GM21717 (cell line): ENCODE measurements around the gene EMP2.

ENCODE experiments used
- ATAC-seq: cut with Tn5 transposase; IDR thresholded peaks from one replicate; pipeline ENCODE4 v1.9.1; 2021; ENCODE audit warnings: mild to moderate bottlenecking, moderate library complexity; ENCODE audit not compliant: unreplicated experiment

Gene EMP2

GRCh38 chr16:10610499-10611184 is 30.2 kb upstream of the EMP2 start:
- no peak for ATAC-seq

- ATAC-seq: no peak
Observed at GRCh38 chr16:10609402-10609774, 29.0 kb upstream of the EMP2 start.

- ATAC-seq: no peak
Observed at GRCh38 chr16:10608687-10609401, 28.4 kb upstream of the EMP2 start.

GRCh38 chr16:10607157-10607556 is 26.8 kb upstream of the EMP2 start:
- no peak for ATAC-seq

- ATAC-seq: no peak
Observed at GRCh38 chr16:10606607-10607006, 26.2 kb upstream of the EMP2 start.

- ATAC-seq: no peak
Observed at GRCh38 chr16:10605636-10606035, 25.2 kb upstream of the EMP2 start.

GRCh38 chr16:10601444-10602408 is 21.3 kb upstream of the EMP2 start:
- ATAC-seq: no peak

GRCh38 chr16:10600782-10601443 is 20.5 kb upstream of the EMP2 start:
- no peak for ATAC-seq

GRCh38 chr16:10599626-10600025 is 19.2 kb upstream of the EMP2 start:
- no peak for ATAC-seq

- no peak for ATAC-seq
Observed at GRCh38 chr16:10598157-10598556, 17.8 kb upstream of the EMP2 start.

- ATAC-seq: no peak
Observed at GRCh38 chr16:10597187-10597601, 16.8 kb upstream of the EMP2 start.

GRCh38 chr16:10594312-10594950 is 14.0 kb upstream of the EMP2 start:
- ATAC-seq: no peak

GRCh38 chr16:10592611-10593010 is 12.2 kb upstream of the EMP2 start:
- ATAC-seq: no peak

- no peak for ATAC-seq
Observed at GRCh38 chr16:10590342-10590741, 9.9 kb upstream of the EMP2 start.

GRCh38 chr16:10589109-10589508 is 8.7 kb upstream of the EMP2 start:
- ATAC-seq: no peak

- ATAC-seq: no peak
Observed at GRCh38 chr16:10587622-10588021, 7.2 kb upstream of the EMP2 start.

- ATAC-seq: no peak
Observed at GRCh38 chr16:10584981-10585438, 4.6 kb upstream of the EMP2 start.

GRCh38 chr16:10583269-10583668 is 2.9 kb upstream of the EMP2 start:
- no peak for ATAC-seq

GRCh38 chr16:10581507-10581906 is 1.1 kb upstream of the EMP2 start:
- ATAC-seq: no peak

GRCh38 chr16:10580883-10581247 is 467 bp upstream of the EMP2 start:
- no peak for ATAC-seq
